Activated naive CD4-positive, alpha-beta T cell treated with Interleukin-2 at 50 U/mL for 16 hours (primary cell): Measurements from ENCODE around the gene ATIC.
"Not testable (repeated sequence)": the region's sequence is repeated elsewhere in the genome, so short reads cannot be mapped to it uniquely, and the experiment has no call there.

Experiments
- DNase-seq: peaks from one replicate; pipeline ENCODE4 v3.0.0-alpha.2; 2020

The ATIC gene

DNA sequence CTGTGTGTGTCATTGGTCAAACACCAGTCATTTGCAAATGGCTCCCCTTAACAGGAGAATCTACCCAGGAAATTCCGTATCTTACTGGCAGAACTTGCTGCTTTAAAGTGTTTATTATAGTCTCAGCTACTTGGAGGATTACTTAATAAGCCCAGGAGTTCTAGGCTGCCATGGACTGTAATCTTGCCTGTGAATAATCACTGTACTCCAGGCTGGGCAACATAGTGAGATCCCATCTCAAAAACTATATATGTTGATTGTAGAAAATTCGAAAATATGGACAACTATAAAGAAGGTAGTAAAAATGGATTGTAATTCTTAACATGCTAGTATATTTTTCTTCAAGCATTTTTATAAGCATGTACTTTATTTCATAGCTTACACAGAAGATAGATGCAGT, 4.5 kb downstream of the ATIC start:
- DNase-seq = no peak

DNA sequence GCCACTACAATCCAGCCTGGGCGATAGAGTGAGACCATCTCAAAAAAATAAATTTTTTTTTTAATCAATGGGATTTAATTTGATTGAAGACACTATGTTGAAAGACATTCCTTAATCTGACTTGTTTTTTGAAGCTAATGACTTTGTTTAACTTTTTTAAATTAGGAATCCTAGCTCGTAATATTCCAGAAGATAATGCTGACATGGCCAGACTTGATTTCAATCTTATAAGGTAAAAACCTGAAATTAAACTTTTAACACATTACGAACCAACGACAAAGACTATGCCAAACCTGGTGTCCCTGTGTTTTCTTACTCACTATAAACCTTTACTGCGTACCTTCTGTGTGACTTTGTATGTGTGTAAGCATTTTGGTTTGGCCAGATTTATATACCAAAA, 7.6 kb downstream of the ATIC start:
- no peak for DNase-seq

DNA sequence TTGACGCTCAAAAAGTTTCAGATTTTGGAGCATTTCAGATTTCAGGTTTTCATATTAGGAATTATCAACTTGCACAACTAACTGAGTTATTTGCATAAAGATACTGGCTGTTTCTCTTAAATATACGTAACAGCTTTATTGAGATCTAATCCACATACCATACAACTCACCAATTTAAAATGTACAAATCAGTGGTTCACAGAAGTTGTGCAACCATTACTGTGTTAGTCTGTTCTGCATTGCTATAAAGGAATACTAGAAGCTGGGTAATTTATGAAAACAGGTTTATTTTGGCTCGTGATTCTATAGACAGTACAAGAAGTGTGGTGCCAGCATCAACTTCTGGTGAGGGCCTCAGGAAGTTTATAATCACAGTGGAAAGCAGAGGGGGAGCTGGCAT, 8.2 kb downstream of the ATIC start:
- DNase-seq = no peak

DNA sequence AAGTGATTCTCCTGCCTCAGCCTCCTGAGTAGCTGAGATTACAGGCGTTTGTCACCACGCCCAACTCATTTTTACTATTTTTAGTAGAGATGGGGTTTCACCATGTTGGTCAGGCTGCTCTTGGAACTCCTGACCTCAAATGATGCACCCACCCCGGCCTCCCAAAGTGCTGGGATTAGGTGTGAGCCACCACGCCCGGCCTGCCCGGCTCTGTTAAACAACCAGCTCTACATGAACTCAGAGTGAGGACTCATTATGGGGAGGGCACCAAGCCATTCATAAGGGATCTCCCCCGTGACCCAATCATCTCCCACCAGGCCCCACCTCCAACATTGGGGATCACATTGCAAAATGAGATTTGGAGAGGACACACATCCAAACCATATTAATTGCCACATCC, 8.8 kb downstream of the ATIC start:
- DNase-seq = no peak

DNA sequence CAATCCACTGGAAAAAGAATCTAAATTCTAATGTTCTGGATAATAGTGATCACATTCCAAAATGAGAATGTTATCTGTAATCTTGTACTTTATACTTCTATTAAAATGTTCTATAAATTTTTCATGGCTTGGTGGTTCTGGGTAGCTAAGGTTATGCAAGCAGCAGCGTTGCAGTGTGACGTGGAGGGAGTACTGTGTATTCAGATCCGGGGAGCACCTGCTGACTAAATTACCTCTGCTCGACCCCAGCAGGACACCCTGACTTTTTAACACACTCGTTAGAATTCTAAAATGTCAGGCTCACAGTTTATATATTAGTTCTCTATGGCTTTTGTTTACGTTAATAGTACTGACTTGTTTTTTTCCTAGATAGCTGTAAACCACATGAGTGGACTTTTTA, 13.0 kb downstream of the ATIC start:
- no peak for DNase-seq

DNA sequence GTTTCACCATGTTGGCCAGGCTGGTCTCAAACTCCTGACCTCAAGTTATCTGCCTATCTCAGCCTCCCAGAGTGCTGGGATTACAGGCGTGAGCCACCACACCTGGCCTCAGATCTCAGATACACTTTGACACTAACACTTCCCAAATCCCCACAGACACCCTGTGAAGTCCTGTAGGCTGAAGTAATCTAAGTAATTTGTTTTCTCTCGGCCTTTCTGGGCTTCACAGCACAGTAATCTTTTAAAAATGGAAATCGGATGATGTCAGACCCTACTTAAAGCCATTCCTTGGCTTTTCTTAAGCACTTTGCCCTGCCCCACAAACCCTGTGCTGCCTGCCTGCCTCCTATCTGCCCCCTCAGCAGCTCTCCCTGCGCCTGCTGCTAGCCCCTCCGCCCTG, 16.2 kb downstream of the ATIC start:
- DNase-seq = no peak

DNA sequence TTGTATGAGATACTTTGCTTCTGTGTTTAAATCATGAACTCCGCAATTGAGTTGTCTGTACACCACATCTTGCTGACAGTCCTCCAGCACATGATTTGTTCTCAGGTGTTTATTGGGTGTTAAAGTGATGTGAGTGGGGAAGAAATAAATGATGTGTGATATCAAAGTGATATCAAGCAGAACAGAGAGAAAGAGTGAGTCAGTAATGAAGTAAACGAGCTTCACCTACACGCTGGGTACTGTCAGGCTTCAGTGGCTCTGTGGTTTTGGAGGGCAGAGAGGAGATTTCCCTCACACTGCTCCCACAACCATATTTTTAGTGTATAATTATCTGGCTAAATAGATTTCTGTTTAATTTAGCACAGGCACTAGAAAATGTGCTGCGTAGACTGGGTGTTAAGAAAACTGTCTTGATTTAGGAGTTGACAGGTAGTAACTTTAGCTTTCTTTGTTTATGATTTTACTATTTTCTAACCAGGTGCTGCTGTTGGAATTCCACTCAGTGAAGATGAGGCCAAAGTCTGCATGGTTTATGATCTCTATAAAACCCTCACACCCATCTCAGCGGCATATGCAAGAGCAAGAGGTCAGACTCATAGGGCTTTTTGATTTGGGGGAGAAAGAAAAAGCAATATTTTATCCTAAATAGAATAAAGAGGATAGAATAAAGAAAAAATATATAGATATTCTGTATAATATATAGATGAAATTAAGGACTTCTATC, 21.2 kb downstream of the ATIC start:
- DNase-seq = no peak

DNA sequence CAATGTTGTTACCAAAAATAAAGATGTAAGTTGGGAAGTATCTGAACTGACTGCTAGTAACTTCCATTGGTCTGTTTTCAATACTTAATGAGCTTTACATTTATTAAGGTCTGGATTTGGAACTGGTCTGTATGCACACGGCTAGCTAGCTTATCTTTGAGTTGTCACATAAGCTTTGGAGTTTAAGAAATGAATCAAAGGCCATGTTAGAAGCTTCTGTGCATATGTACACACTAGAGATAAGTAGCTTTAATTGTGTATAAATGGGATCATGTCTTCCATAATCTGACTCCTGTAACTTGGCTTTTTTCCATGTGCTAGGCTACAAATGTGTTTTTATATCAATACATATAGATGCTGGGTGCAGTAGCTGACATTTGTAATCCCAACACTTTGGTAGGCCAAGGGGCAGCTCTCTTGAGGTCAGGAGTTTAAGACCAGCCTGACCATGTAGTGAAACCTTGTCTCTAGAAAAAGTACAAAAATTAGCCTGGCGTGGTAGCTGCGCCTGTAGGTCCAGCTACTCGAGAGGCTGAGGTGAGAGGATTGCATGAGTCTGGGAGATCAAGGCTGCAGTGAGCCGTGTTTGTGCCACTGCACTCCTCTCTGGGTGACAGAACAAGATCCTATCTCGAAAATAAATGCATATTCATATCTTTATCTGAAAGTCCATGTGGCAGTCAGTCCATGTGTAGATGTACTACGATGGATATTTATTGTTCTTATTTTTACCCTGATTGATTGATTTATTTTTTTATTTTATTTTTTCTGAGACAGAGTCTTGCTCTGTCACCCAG, 27.2 kb downstream of the ATIC start:
- DNase-seq = no peak

DNA sequence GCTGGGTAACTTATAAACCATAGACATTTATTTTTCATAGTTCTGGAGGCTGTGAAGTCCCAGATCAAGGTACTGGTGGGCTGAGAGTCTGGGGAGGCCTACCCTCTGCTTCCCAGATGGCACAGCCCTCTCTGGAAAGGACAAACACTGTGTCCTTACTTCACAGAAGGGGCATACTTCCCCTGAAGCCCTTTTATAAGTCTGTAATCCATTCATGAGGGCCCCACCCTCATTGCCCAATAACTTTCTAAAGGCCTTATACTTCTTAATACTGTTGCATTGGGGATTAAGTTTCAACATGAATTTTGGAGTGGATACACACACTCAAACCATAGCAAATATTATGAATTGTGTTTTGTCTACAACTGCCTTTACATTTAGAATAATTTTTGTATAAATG, 36.0 kb downstream of the ATIC start:
- no peak for DNase-seq

DNA sequence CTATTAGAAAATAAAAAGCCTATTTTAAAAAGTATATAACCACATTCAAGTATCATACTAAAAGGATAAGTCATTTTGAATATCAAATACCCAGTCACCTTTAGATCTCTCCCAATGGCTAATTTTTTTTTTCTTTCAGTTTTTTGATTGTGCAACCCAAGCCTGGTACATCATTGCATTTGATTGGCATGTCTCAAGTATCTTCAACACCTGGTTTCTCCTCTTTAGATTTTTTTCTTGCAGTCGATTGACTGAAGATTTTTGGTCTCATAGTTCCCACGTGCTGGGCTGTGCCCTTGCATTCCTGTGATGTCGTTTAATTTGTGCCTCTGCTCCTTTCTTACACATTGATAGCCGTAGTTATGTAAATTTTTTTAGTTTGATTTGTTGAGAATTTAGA, 40.7 kb downstream of the ATIC start:
- no peak for DNase-seq

DNA sequence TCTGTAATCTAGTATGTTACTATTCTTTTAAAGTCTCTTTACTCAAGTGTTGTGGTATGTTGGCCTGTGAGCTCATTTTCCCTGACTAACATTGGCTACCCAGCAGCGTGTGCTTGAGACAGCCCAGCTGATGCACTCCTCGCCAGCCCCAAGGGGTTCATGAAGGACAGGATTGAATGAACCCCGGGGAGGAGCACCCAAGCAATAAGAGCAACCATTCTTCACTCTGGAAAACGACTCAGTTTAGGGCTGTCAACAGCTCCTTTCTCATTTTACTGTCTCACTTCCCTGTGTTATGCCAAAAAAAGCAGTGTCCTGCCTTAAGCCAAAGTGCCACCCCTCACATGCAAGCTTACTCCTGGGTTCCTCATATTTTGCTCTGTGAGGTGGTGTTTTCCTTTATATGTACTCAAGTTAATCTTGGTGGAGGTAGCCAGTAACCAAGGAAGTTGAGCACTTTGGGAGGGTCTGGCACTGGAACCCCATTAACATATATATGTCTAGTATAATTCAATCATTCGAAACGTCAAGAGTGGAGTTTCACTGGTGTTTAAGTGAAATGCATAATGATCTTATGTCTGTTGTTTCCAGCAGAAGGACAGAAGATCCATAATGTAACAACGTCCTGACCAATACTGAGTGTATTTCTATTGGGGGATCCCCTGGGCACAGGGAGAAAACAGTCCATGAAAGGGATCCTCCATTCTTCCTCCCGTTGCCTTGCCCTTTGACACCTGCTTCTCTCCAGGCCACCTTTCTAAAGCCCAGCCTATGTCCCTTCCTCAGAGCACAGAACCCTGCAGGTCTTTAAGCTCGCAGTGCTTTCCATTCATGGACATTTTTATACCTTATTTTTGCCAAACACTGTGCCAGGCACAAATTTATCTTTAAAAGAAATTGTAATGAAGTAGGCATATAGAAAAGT, 43.2 kb downstream of the ATIC start:
- DNase-seq = no peak

DNA sequence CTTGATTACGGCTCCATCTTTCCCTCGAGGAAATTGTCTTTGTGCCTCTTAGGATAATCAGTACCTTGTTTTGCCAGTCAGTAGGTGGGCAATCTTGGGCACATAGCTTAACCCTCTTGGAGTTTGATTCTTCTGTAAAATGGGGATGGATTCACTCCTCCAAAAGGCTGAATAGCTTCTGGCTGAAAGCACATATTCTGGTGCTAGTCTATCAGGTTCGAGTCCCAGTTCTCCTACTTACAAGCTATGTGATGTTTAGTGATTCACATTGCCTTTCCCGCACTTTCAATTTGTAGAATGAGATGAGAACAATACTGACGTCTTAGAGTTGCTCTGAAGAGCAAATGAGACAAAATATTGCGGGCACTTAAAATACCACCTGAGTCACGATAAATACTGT, 43.9 kb downstream of the ATIC start:
- DNase-seq = no peak

DNA sequence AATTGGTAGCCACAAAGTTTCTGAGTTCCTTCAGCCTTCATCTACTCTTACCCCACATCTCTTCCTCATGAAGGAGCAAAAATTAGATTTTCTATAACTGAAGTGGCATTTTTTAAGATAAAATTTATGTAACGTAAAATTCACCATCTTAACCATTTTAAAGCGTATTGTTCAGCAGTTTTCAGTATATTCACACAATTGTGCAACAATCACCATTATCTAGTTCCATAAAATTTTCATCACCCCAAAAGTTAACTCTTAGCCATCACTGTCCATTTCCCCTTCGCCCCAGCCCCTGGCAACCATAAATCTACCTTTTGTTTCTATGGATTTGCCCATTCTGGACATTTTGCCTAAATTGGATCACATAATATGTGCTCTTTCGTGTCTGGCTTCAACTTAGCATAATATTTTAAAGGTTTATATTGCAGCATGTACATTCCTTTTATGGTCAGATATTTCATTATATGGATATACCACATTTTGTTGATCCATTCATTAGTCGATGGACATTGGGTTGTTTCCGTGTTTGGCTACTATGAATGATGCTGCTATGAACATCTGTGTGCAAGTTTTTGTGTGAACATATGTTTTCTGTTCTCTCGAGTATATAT, 44.6 kb downstream of the ATIC start:
- no peak for DNase-seq

DNA sequence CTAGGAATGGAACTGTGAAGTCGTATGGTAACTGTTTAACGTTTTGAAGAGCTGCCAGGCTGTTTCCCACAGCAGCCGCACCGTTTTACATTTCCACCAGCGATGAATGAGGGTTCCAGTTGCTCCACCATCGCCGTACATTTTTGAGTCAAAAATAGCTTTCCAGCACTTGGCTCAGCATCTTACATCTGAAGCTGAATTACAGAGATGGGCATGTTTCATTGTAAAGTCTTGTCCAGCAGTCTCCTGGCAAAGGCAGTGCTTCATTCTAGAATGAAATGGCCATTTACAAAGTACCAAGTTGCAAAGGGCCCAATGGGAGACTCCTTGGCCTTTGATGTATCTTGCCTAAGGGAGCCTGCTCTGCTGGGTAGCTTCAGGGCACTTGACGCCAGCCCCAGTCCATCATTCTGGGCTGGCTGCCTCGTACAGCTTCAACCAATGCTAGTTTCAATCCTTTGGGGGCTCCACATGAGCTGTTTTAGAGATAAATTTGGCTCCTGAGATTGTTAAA, 45.1 kb downstream of the ATIC start:
- no peak for DNase-seq

DNA sequence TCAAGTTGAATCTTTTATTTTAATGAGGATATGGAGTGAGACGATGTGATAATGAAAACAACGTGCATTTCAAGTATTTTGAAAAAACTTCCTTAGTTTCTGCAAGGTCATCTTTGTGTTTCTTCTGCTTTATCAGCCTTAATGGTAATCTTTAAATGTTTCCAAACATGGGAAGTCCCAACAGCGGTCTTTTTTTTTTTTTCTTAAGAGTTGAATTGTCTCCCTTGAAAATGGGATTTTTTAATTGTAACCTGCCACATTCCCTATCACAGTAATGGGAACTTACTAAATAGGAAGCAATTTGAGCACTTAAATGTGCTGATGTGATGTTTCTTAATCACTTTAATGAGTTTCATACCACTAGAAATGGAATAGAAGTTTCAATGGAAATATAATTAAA, 45.8 kb downstream of the ATIC start:
- no peak for DNase-seq

DNA sequence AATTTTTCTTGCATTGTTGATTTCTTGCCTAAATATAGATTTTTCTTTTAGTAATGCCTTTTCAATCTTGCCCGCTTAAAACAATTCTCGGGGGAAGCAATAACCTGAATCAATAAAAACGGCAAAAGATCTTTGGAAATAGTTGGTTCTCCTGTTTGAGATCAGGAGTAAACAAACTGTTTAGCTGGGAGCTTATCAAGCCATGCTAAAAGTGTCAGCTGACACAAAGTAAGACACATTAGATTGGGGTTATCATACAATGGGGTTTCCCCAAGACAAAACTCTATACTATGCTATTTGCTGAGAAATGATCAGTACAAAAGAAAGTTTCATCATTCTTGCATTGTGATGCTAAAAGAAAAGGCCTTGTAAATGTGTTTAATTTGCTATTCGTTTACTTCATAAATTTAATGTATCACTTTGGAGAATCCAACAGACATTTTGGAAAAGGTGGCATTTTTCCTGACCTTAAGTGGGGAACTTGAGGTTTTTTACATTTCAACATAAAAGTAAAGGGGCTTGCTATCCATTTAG, 46.5 kb downstream of the ATIC start:
- no peak for DNase-seq

DNA sequence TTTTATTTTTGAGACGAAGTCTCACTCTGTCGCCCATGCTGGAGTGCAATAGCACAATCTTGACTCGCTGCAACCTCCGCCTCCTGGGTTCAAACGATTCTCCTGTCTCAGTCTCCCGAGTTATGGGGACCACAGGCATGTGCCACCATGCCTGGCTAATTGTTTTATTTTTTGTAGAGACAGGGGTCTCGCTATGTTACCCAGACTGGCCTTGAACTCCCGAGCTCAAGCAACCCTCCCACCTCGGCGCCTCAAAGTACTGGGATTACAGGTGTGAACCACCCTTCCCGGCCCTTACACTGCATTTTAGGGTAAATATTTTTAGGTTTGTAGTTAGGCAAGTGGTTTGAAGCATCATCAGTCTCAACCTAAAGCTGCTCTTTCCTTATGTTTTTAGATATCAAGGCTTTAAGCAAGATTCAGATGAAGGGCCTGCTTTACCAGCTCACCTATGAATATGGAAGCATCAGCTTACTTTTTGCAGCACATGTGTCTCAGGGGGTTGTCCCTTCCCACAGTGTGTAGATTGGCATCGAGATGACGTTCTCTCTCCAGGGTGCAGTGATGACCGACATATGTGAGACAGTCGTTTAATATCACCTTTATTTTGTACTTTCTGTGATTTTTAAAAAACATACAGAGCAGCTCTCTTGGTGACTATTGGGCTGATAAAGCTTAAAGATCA, 47.2 kb downstream of the ATIC start:
- no peak for DNase-seq

DNA sequence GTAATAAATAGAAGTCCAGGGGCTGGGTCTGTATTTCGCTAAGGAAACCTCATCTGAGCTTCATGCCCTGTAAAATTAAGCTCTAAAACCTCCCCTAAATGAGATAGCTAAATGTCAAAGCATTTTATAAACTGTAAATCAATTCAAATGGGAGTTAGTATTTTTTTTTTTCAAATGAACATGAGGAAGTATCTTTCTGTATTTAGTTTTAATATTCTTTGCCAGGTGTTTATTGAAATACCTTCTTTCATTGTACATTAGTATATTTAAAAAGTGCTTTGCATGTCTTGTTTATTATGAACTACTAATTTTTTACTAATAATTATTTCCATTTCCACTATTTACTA, 47.7 kb downstream of the ATIC start:
- no peak for DNase-seq

DNA sequence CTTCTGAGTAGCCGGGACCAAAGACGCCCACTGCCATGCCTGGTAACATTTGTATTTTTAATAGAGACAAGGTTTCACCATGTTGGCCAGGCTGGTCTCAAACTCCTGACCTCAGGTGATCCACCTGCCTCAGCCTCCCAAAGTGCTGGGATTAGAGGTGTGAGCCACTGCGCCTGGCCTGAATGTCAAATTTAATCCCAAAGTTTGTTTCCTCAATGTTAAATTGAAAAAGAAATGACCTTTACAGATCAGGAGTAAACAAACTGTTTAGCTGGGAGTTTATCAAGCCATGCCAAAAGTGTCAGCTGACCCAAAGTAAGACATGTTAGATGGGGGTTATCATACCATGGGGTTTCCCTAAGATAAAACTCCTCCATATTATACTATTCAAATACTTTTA, 48.2 kb downstream of the ATIC start:
- not testable (repeated sequence) for DNase-seq

DNA sequence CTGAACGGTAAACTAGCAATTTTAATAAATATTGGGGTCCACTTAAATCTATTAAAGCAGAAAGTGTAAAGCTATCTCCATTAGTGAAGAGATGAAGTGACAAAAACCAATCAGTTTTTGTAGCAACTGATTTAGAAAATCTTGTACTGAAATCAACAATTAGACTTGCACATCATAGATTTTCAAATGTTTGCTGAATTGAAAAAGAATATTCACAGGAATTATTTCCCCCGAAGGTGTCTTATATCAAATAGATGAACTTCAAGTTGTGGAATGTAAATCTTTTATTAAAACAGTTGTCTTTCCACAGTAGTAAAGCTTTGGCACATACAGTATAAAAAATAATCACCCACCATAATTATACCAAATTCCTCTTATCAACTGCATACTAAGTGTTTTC, 48.7 kb downstream of the ATIC start:
- no peak for DNase-seq

DNA sequence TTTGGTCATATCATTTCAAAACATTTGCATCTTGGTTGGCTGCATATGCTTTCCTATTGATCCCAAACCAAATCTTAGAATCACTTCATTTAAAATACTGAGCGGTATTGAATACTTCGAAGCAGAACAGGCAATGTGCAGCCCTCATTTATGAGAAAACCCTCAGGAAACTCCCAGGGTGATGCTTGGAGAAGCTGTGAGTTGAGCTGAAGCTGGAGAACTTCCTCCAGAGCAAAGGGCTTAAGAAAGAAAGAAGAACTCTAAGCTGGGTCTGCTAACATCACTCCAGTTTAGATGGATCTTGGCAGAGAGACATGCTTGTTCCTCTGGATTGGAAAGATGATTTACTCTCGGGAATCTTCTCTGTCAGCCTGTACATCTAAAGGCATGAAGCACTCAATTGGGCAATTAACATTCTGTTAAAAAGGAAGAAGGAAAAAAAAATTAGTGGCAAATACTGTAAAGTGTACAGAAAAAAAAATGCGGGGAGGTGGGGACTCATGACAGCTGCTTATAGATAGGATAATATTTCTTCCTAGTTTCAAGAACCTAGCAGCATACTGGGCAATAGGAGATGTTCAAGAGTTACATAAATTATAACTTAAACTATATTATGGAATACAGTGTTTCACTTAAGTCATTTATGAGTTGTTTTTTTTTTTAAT, 49.5 kb downstream of the ATIC start:
- DNase-seq = no peak
